Breast epithelium (tissue), 3 donors: ENCODE measurements around the gene TXNDC2.

Experiments used
- POLR2A ChIP-seq: fragments of 450-650 bp; IDR thresholded peaks from one replicate; pipeline ENCODE4 v1.6.1; 2016; ENCODE audit warnings: antibody characterized with exemption, mild to moderate bottlenecking, moderate library complexity
- POLR2AphosphoS5 ChIP-seq, 3 donors: sonication (generic); formaldehyde crosslinking; IDR thresholded peaks; one replicate each; pipeline ENCODE4 v1.6.1; 2017; ENCODE audit warnings: antibody characterized with exemption in 3 of 3
- TF ChIP-seq, protein P1 (sequence below), 3 donors: fragments of 450-650 bp; IDR thresholded peaks; one replicate each; pipeline ENCODE4 v1.5.1; 2016 to 2017; ENCODE audit warnings: antibody characterized with exemption in 3 of 3, mild to moderate bottlenecking in 3 of 3, moderate library complexity in 3 of 3

DNA sequence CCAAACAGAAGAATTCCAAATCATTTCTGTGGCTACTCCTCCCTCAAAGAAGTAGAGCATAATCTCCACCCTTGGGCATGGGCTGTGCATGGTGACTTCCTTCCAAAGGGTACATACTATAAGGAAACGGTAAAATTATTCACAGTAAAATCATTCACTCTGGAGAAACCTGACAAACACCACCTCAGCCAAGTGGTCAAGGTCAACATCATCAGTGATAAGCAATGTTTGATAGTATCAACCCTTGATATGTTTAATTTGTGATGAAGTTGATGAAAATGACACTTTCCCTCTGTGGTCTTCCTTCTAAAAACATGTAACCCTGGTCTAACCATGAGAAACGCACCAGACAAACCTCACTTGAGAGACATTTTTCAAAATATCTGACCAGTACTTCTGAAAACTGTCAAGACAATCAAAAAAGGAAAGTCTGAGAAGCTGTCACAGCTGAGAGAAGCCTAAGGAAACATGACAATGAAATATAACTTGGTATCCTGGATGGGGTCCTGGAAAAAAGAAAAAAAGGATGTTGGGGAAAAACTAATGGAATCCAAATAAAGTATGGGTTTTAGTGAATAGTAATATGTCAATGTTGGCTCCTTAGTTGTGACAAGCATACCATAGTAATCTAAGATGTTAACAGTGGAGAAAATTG, 9.4 kb upstream of the TXNDC2 start:
- TF ChIP-seq POLR2A (no peak), POLR2AphosphoS5 (IDR thresholded peaks at IDR 0.05) (no peak)
- TF ChIP-seq, protein P1, sequence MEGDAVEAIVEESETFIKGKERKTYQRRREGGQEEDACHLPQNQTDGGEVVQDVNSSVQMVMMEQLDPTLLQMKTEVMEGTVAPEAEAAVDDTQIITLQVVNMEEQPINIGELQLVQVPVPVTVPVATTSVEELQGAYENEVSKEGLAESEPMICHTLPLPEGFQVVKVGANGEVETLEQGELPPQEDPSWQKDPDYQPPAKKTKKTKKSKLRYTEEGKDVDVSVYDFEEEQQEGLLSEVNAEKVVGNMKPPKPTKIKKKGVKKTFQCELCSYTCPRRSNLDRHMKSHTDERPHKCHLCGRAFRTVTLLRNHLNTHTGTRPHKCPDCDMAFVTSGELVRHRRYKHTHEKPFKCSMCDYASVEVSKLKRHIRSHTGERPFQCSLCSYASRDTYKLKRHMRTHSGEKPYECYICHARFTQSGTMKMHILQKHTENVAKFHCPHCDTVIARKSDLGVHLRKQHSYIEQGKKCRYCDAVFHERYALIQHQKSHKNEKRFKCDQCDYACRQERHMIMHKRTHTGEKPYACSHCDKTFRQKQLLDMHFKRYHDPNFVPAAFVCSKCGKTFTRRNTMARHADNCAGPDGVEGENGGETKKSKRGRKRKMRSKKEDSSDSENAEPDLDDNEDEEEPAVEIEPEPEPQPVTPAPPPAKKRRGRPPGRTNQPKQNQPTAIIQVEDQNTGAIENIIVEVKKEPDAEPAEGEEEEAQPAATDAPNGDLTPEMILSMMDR (IDR thresholded peaks at IDR 0.05), result no peak
